B cell (primary cell): Measurements from ENCODE around the gene GMPR2. TPM values are rescaled to one million over a fixed set of nuclear protein-coding genes. Genes with fewer than 3 reads are reported as not detected.

ENCODE experiments used
- ATAC-seq: fragments of 200-7000 bp; cut with Tn5 transposase; one replicate; pipeline ENCODE4 v1.10.0; 2021; ENCODE audit warnings: low read depth, mild to moderate bottlenecking, moderate number of reproducible peaks, moderate library complexity
- CTCF ChIA-PET: fragments of 350-600 bp; sonication (Branson Sonifier 250); formaldehyde crosslinking; loops from one replicate; lab custom pipeline; 2021; ENCODE audit warnings: antibody characterized with exemption, inconsistent platforms; lab: Charles Lee
- POLR2A ChIA-PET: fragments of 350-600 bp; sonication (Branson Sonifier 250); formaldehyde crosslinking; loops from one replicate; lab custom pipeline; 2021; ENCODE audit warnings: antibody characterized with exemption; lab: Charles Lee
- DNase-seq: peaks from one replicate; pipeline ENCODE4 v3.0.0; 2013
- H2AFZ ChIP-seq: 2 replicates; pipeline ENCODE4 v1.6.1; 2012; ENCODE audit warnings: mild to moderate bottlenecking, low read depth, low read length; ENCODE audit not compliant: insufficient read depth, poor library complexity, severe bottlenecking
- H3K27ac ChIP-seq, 2 donors: 1 replicate in 1 of 2; 2 replicates in 1 of 2; pipeline ENCODE4 v1.5.1; 2012 to 2013; ENCODE audit warnings: low read length in 2 of 2, mild to moderate bottlenecking in 2 of 2, moderate library complexity in 1 of 2
- H3K27me3 ChIP-seq, 4 experiments: fragments of 200-600 bp in 1 of 4; sonication (generic) in 1 of 4; replicated peaks in 1 of 4; 1 replicate in 2 of 4; 2 replicates in 2 of 4; pipeline versions ENCODE4 v1.6.1 to v1.7.0; 2013 to 2016; ENCODE audit warnings: low read length in 3 of 4, mild to moderate bottlenecking in 2 of 4, mixed read lengths in 1 of 4, moderate library complexity in 1 of 4; ENCODE audit not compliant: insufficient read depth in 4 of 4, control insufficient read depth in 3 of 4; ENCODE audit errors: control extremely low read depth in 1 of 4
- H3K36me3 ChIP-seq, 2 experiments: replicated peaks in 1 of 2; 1 replicate in 1 of 2; 2 replicates in 1 of 2; pipeline versions ENCODE4 v1.6.1 to v1.7.1; 2013; ENCODE audit warnings: low read length in 1 of 2; ENCODE audit not compliant: insufficient read depth in 2 of 2, control insufficient read depth in 1 of 2; ENCODE audit errors: control extremely low read depth in 1 of 2, extremely low read depth in 1 of 2
- H3K4me1 ChIP-seq, 2 donors: fragments of 200-600 bp in 1 of 2; sonication (generic) in 1 of 2; 1 replicate in 1 of 2; 2 replicates in 1 of 2; pipeline versions ENCODE4 v1.5.1 to v1.6.1; 2013 to 2017; ENCODE audit warnings: low read length in 2 of 2; ENCODE audit not compliant: control insufficient read depth in 2 of 2, insufficient read depth in 2 of 2
- H3K4me2 ChIP-seq: replicated peaks from 2 replicates; pipeline ENCODE3; 2012; ENCODE audit warnings: mild to moderate bottlenecking, low read depth, low read length; ENCODE audit not compliant: poor library complexity, severe bottlenecking
- H3K4me3 ChIP-seq, 5 experiments: fragments of 200-600 bp in 1 of 5; sonication (generic) in 1 of 5; 1 replicate in 3 of 5; 2 replicates in 2 of 5; pipeline versions ENCODE4 v1.5.1 to v1.7.0; 2011 to 2016; ENCODE audit warnings: low read length in 4 of 5, mild to moderate bottlenecking in 4 of 5, low read depth in 2 of 5, control low read depth in 1 of 5, moderate library complexity in 1 of 5; ENCODE audit not compliant: insufficient read depth in 1 of 5; ENCODE audit errors: control extremely low read depth in 1 of 5, extremely low read depth in 1 of 5
- H3K79me2 ChIP-seq: fragments of 200-600 bp; sonication (generic); one replicate; pipeline ENCODE4 v1.6.0; 2016; ENCODE audit warnings: low read length; ENCODE audit not compliant: control insufficient read depth, insufficient read depth
- H3K9ac ChIP-seq: fragments of 200-600 bp; sonication (generic); 2 replicates; pipeline ENCODE4 v1.6.1; 2017; ENCODE audit warnings: mild to moderate bottlenecking, low read length, moderate library complexity
- H3K9me3 ChIP-seq, 3 donors: one replicate each; pipeline versions ENCODE4 v1.6.1 to v1.7.1; 2013; ENCODE audit warnings: low read length in 2 of 3; ENCODE audit not compliant: control insufficient read depth in 2 of 3, insufficient read depth in 1 of 3; ENCODE audit errors: control extremely low read depth in 1 of 3
- H4K20me1 ChIP-seq: 2 replicates; pipeline ENCODE4 v1.6.0; 2012; ENCODE audit warnings: mild to moderate bottlenecking, low read length; ENCODE audit not compliant: insufficient read depth, control insufficient read depth, poor library complexity, severe bottlenecking
- H3K27ac Mint-ChIP-seq: one replicate; pipeline ENCODE4 v1.8.0; 2021; ENCODE audit warnings: mixed read lengths
- H3K27me3 Mint-ChIP-seq: one replicate; pipeline ENCODE4 v1.8.0; 2021; ENCODE audit warnings: mixed read lengths
- H3K4me1 Mint-ChIP-seq: one replicate; pipeline ENCODE4 v1.8.0; 2021; ENCODE audit warnings: mixed read lengths
- H3K4me3 Mint-ChIP-seq: one replicate; pipeline ENCODE4 v1.8.0; 2021; ENCODE audit warnings: mixed read lengths
- H3K9me3 Mint-ChIP-seq: one replicate; pipeline ENCODE4 v1.8.0; 2022; ENCODE audit warnings: mixed read lengths; ENCODE audit not compliant: insufficient read depth
- EZH2 ChIP-seq: IDR thresholded peaks from 2 replicates; pipeline ENCODE4 v1.6.1; 2012; ENCODE audit warnings: borderline replicate concordance, low read depth, mild to moderate bottlenecking, moderate library complexity, low read length; ENCODE audit not compliant: insufficient read depth, poor library complexity, severe bottlenecking
- WGBS: methylation state at CpG from one replicate; pipeline ENCODE4 v1.1.5; 2013; ENCODE audit warnings: missing lambda C conversion rate; ENCODE audit not compliant: insufficient coverage; 5-methylcytosine and 5-hydroxymethylcytosine counted together
- intact Hi-C: fragments of 100-400 bp; cut with micrococcal nuclease; formaldehyde crosslinking; loops from one replicate; pipeline ENCODE4 v1.10.0; 2022
- polyA minus RNA-seq: library from RNA; depleted of rRNA, polyadenylated mRNA; stranded (reverse); fragments of >200 nt; gene quantifications from 2 replicates; pipeline ENCODE4 v1.2.3, GENCODE V29; 2012
- polyA plus RNA-seq: library from polyadenylated mRNA; depleted of rRNA; stranded (reverse); fragments of >200 nt; gene quantifications from 2 replicates; pipeline ENCODE4 v1.2.3, GENCODE V29; 2012
- total RNA-seq, 2 donors: library from RNA; stranded (reverse); fragments of 120-200 nt in 1 of 2; gene quantifications; 1 replicate in 1 of 2; 2 replicates in 1 of 2; pipeline versions ENCODE4 v1.2.3 to v1.2.4, GENCODE V29; 2013 to 2022
- TF ChIP-seq, protein P1 (sequence below): fragments of 200-600 bp; IDR thresholded peaks from one replicate; pipeline ENCODE4 v1.8.0; 2022; ENCODE audit warnings: antibody characterized with exemption, mild to moderate bottlenecking

GMPR2 gene
- 58.7 and 64.3 TPM in 2 replicates for total RNA-seq
- 65.6 TPM for total RNA-seq (2013)
- polyA plus RNA-seq: 33.3 and 39.7 TPM in 2 replicates
- 31.5 and 38.8 TPM in 2 replicates for polyA minus RNA-seq

DNA sequence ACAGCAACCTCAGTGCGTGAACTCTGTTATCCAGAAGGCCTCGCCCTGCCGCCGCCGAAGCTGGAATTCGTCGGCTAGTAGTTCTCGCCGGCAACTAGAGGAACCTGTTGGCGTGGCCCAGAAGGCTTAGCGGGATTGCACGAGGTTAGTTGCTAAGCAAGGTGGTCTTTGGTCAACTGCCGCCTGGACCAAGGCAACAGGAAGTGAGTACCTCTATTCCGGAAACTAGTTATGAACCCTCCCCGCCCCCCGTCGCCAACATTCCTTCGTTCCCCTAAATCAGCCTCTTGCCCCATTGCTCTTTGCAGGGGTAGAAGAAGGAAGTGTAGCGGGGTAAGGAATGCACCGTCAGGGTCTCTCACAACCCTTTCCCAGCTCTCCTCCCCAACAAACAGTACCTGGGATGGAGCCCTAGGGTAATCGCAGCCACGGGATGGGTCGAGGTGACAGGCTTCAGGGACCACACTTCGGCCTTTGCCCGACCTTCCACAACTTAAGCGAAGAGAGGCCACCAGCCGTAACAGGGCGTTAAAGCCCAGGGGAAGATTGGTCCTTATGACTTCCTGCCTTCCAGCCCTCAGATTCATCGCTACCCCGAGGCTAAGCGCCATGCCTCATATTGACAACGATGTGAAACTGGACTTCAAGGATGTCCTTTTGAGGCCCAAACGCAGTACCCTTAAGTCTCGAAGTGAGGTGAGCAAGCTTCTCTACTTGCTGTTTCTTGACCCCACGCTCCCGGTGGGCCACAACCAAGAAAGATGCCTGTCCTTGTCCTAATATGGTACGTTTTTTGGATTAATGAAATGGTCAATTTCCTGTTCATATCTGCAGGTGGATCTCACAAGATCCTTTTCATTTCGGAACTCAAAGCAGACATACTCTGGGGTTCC, at the start of gene GMPR2:
Gene GMPR2, plus strand, starts transcription at position 285 of the 893 bp plus-strand sequence. Its CDS starts 325 bp downstream, at position 610.
- Histone ChIP-seq H3K4me3 (peak within 1 kb of the TSS; percentile 75 to 100 (median 97)), H3K79me2 (peaks cover 65% of the 10 kb centered on the region), H3K4me1 (peaks cover 18 to 24% of the 10 kb centered on the region in 2 donors), H4K20me1 (peaks cover 18% of the 10 kb centered on the region), H3K27me3 (no peaks in the 10 kb centered on the region), H2AFZ (peak within 1 kb of the TSS; percentile 90), H3K9me3 (no peaks in the 10 kb centered on the region), H3K9ac (peak within 1 kb of the TSS; percentile 91), H3K36me3 (peaks cover 0 to 32% of the 10 kb centered on the region in 2 experiments), H3K4me2 (peak within 1 kb of the TSS; percentile 83), H3K27ac (peak within 1 kb of the TSS; percentile 36 to 67)
- TF ChIP-seq, protein P1, sequence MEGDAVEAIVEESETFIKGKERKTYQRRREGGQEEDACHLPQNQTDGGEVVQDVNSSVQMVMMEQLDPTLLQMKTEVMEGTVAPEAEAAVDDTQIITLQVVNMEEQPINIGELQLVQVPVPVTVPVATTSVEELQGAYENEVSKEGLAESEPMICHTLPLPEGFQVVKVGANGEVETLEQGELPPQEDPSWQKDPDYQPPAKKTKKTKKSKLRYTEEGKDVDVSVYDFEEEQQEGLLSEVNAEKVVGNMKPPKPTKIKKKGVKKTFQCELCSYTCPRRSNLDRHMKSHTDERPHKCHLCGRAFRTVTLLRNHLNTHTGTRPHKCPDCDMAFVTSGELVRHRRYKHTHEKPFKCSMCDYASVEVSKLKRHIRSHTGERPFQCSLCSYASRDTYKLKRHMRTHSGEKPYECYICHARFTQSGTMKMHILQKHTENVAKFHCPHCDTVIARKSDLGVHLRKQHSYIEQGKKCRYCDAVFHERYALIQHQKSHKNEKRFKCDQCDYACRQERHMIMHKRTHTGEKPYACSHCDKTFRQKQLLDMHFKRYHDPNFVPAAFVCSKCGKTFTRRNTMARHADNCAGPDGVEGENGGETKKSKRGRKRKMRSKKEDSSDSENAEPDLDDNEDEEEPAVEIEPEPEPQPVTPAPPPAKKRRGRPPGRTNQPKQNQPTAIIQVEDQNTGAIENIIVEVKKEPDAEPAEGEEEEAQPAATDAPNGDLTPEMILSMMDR: no peak
- TF ChIP-seq EZH2: no peak
- ChIA-PET POLR2A (interaction anchor here (0.9 to 3.5 kb wide), 4 partner anchors 10 to 52 kb away, joined by 3 to 13 read pairs (median 10); partner anchors contain the start of genes CHMP4A, MDP1 and TINF2), CTCF (interaction anchor here (0.7 to 2.3 kb wide), 3 partner anchors 10 to 924 kb away, joined by 3 to 19 read pairs (median 5); partner anchors contain the start of genes MDP1 and TINF2)
- peak; percentile 61 for ATAC-seq
- intact Hi-C loops: loop anchor here (1.0 to 5.0 kb wide), 10 partner anchors 9 to 209 kb away; partner anchors contain the start of genes CHMP4A, DCAF11, DHRS1 and IPO4
- Mint-ChIP-seq H3K27me3 (no peaks in the 10 kb centered on the region), H3K4me3 (peak within 1 kb of the TSS; percentile 96), H3K27ac (peak within 1 kb of the TSS; percentile 95), H3K4me1 (peaks cover 57% of the 10 kb centered on the region), H3K9me3 (no peaks in the 10 kb centered on the region)
- DNase-seq: no peak
- WGBS: 5% methylated on average over 24 of the region's 38 CpGs
